HG03469 (cell line): Measurements from ENCODE around the gene MVB12B.

Source experiments
- ATAC-seq: cut with Tn5 transposase; IDR thresholded peaks from one replicate; pipeline ENCODE4 v1.9.1; 2021; ENCODE audit warnings: mild to moderate bottlenecking, moderate library complexity, moderate number of reproducible peaks; ENCODE audit not compliant: unreplicated experiment

MVB12B gene

DNA sequence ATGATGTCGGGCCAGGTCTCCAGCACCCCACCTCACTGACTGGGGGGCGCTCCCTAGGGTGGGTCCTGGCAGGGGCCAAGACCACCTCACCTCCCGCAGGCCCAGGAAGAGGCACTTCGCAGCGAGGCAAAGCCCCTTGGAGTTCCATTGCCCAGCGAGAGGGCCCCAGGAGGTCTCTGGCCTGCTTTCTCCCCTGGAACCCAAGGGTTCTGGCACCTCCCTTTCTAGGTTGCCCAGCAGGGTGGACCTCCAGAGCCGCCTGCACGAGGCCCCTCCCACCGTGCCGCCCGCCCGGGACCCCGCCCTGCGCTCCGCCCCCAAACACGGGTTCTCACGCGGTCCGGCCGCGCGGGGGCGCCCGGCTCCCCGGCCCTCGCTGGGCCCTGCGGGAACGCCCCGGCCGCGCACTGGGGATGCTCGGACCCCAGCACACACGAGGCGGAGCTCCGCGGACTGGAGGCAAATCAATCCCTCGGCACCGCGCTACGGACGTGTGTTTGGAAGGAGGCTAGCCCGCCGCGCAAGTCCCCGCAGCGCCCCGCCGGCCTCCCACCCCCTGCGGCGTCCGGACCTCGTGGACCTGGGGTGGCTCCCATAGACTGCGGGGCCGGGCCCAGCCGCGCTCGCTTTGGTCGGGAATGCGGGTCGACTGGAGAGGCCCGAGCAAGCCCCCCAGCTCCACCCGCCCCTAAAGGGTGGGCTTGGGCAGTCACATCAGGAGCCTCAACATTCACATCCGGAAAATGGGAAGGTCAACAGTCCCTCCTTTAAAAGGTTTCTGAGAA lies 187.6 kb downstream of the MVB12B start:
- no peak for ATAC-seq

GRCh38 chr9:126515001-126515872 lies 188.6 kb downstream of the MVB12B start:
- ATAC-seq = no peak

- ATAC-seq = no peak
Observed at GRCh38 chr9:126515873-126516505, 189.4 kb downstream of the MVB12B start.

- no peak for ATAC-seq
Observed at GRCh38 chr9:126516561-126516935, 189.9 kb downstream of the MVB12B start.

- ATAC-seq = no peak
Observed at GRCh38 chr9:126516936-126517832, 190.6 kb downstream of the MVB12B start.

DNA sequence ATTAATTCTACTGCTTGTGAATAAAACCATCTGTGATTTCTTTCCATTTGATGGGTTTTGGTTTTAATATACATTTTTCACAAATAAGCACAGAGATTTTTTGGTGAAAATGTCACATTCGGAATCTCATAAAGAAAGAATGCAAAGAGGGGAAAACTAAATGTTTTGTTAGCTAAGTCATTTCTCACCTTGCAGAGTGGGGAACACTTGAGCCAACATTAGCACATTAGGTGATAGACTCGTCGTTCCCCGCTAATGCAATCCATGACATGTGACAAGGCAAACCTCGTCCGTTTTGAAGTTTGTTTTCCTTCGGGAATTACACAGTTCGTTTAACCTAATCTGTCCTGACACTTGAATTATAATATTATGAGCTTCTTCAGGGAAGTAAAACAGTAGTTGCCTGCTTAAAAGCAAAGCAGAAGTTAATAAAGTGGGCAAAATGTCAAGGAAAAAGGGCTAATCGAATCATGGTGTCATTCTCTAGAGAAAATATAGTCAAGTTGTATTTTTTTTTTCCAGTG lies 191.3 kb downstream of the MVB12B start:
- ATAC-seq = no peak

- no peak for ATAC-seq
Observed at GRCh38 chr9:126518763-126519162, 192.1 kb downstream of the MVB12B start.

DNA sequence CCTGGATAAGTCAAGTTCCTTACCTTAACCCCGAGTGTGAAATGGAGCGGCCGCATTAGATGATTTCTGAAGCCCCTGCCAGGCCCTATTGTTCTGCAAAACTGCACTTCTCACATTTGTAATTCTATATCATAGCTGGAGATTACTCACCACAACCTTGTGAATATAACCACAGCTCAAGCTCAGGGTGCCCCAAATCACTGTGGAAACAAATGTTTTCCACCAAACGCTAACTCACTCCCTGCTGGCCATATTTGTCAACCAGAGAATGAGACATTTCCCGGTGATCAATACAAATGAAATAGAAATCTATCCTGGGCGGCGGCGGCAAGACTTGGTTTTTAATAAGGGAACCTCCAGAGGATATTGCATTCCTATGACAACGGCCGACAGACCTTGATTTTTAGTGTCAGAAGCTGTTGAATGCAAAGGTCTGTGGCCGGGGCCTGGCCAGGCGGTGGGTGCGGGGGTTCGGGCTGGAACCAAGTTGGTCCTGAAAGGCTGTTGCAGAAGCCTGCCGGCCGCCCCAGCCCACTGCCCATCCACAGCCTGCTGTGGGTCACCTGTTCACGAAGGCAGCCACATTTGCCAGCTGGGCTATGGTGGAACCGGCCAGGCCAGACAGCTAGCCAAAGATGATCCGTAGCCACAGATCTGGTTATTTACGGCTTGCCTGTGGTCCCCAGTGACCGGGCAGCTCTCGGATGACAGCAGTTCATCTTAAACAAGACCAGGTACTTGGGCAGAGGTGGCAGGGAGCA lies 193.2 kb downstream of the MVB12B start:
- ATAC-seq = no peak

- no peak for ATAC-seq
Observed at GRCh38 chr9:126520453-126520852, 193.8 kb downstream of the MVB12B start.

GRCh38 chr9:126521089-126521488 lies 194.5 kb downstream of the MVB12B start:
- ATAC-seq = no peak

DNA sequence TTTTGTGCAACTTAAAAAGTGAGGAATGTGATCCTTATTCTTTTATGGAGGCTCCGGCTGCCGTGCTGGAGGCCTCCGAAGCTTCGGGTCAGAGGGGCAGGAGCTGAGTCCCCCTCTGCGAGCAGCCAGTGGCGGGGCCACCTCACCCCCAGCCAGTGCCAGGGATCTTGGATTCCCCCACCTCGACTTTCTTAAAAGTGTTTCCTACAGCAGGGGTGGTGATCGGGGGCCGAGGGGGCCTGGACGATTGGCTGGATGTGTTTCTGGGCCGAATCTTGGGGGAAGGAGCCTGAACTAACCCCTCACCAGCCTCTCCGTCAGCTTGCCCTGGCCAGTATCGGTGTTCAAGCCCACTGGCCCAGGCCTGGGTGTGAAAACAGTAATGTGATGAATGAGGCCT lies 194.9 kb downstream of the MVB12B start:
- no peak for ATAC-seq

DNA sequence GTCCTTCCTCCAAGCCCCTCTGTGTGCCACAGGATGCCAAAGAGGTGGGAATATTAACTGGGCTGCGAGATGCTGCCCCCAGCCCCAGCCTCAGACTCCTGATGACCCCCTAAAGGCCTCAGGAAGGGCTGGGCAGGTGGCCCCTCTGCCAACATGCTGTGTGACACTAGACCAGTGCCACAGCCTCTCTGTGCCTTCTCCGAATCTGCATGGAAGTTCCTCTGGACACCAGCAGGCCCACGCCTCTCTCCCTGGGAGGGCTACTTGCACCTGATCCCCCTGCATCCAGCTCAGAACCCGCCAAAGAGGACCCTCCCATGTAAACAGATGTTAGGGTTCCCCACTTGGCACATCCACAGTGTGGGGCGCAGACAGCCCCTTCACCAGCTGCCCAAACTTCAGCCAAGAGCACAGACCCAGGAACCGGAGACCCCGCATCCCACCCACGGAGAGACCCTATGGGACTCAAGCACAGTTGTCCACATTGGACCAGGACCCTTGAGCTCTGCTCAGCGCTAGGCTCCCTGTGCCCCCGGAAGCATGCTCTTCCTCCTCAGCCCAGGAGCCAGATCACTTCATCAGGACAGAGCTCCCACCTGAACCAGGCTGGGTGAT lies 195.5 kb downstream of the MVB12B start:
- ATAC-seq = no peak

DNA sequence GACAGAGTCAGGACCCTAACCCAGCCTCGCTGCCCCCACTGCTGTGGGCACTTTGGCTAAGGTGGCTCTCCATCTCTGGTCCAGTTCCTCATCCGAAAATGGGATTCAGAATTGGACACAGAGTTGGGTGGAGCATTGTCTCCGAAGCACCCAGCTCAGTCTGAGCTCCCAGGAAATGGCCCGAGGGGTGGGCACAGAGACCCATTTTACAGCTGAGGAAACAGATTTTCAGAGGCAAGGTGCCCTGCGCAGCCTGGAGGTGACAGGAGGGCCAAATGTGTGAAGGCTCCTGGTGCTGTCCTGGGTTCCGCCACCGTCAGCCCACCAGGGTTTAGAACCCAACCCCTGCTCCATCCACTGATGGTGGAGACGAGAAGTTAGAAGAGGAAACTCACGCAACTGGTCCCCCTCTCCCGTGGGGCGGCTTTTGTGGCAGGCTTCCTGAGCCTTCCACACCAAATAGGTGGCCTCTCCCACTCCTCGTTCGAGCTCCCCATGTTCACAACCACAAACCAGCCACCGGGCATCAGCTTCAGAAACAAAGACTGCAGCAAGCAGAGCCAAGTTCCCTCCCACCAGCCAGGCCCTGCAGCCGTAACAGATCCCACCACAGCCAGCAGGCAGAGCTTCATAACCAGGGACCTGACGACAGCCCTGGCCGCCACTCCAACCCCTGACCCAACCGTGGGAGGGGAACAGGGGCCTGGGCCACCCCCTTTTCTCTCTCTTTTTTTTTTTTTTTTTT lies 196.2 kb downstream of the MVB12B start:
- no peak for ATAC-seq

GRCh38 chr9:126523611-126524111 lies 197.0 kb downstream of the MVB12B start:
- no peak for ATAC-seq

- no peak for ATAC-seq
Observed at GRCh38 chr9:126524353-126525077, 197.9 kb downstream of the MVB12B start.

DNA sequence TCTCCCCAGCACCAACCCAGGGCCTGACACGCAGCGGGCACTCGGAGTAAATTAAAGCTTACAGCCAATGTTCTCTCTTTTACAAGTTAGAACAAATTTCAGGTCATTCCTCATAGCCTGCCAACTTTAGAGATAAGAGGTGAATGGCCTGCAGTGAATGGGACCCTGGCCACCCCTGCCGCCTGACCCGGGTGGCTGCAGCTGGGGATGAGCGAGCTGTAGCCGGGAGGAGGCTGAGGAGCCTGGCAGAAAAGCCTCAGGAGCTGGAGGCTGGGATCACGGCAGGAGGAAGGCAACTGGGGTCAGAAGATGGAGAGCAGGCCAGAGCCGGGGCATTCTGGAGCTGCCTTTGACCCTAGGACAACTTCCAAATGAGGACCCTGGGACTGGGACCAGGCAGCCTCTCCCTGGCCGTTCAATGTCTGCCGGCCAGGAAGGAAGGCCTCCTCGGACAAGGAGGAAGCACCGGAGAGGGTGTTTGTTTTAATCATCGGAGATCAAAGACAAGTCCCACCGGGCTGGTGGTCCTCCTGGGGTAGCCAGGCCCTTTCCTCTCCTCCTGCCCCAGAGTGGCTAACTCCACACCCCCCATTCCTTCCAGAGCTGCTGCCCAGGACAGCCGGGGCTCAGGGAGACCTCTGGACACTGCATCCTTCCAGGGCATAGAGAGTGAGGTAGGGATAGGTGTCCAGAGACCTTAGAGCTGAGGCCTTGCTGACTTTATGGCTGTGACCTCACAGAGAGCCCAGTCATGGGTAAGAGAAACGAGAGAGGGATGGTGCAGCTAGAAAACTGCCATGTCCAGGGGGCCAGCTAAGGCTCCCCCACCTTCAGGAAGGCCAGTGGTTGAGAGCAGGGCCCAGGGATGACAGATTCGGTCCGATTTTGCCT lies 199.8 kb downstream of the MVB12B start:
- ATAC-seq = no peak
